K562 (cell line): ENCODE results near the gene KRT8. TPM values are rescaled to one million over a fixed set of nuclear protein-coding genes. Genes with fewer than 3 reads are reported as not detected.

Experiments used
- ATAC-seq: fragments of 200-7000 bp; cut with Tn5 transposase; 3 replicates; pipeline ENCODE4 v1.9.1; 2020; ENCODE audit warnings: moderate library complexity
- BruUV-seq: library from RNA; stranded (reverse); fragments of 400-500 nt; replicated peaks from 2 replicates; lab custom pipeline; 2021; lab: Mats Ljungman, UMichigan
- CTCF ChIA-PET: fragments of 300-600 bp; formaldehyde crosslinking; extraction: SDS; loops from one replicate; lab custom pipeline; 2021; ENCODE audit warnings: low intra/inter-chr PET ratio; lab: Yijun Ruan, JAX
- POLR2A ChIA-PET: fragments of 300-600, 350-650 bp; sonication (Branson Sonifier 250); formaldehyde crosslinking; extraction: SDS; loops from one replicate; lab custom pipeline; 2021; ENCODE audit warnings: antibody characterized with exemption, inconsistent platforms; lab: Yijun Ruan, JAX
- DNase-seq, 4 experiments: peaks; one replicate each; pipeline versions ENCODE4 v3.0.0 to v3.0.0-alpha.2; 2011 to 2018; ENCODE audit warnings: low spot score in 3 of 4, mixed read lengths in 3 of 4; ENCODE audit errors: extremely low read depth in 1 of 4
- FAIRE-seq: peaks from 2 replicates; lab custom pipeline; 2011; peaks lifted over from hg19 to GRCh38; lab: Jason Lieb, UNC
- H2AFZ ChIP-seq: 2 replicates; pipeline ENCODE4 v1.6.0; 2011; ENCODE audit warnings: low read depth, low read length, control low read depth, inconsistent platforms
- H3K27ac ChIP-seq: fragments of 200-600 bp; 3 replicates; pipeline ENCODE4 v1.8.0; 2011; ENCODE audit warnings: low read depth, mild to moderate bottlenecking, control low read depth, inconsistent platforms, low read length, moderate library complexity, mixed read lengths; ENCODE audit errors: extremely low read depth
- H3K27me3 ChIP-seq, 2 experiments: fragments of 300-600 bp in 1 of 2; 2 replicates in 1 of 2; 3 replicates in 1 of 2; pipeline versions ENCODE4 v1.6.0 to v1.8.0; 2011; ENCODE audit warnings: inconsistent platforms in 2 of 2, low read length in 2 of 2, mild to moderate bottlenecking in 1 of 2, mixed read lengths in 1 of 2, moderate library complexity in 1 of 2; ENCODE audit not compliant: control insufficient read depth in 2 of 2, insufficient read depth in 2 of 2
- H3K36me3 ChIP-seq: fragments of 300-600 bp; 3 replicates; pipeline ENCODE4 v1.8.0; 2011; ENCODE audit warnings: mild to moderate bottlenecking, low read length, inconsistent platforms; ENCODE audit not compliant: control insufficient read depth, insufficient read depth
- H3K4me1 ChIP-seq, 2 experiments: fragments of 200-600 bp in 1 of 2; replicated peaks in 1 of 2; 2 replicates in 1 of 2; 3 replicates in 1 of 2; pipeline versions ENCODE4 v1.5.1 to v1.8.0; 2011; ENCODE audit warnings: inconsistent platforms in 2 of 2, low read length in 2 of 2, mild to moderate bottlenecking in 1 of 2, mixed read lengths in 1 of 2, moderate library complexity in 1 of 2; ENCODE audit not compliant: control insufficient read depth in 2 of 2, insufficient read depth in 2 of 2
- H3K4me2 ChIP-seq: 2 replicates; pipeline ENCODE4 v1.6.1; 2011; ENCODE audit warnings: low read length, control low read depth, inconsistent platforms, mixed read lengths; ENCODE audit not compliant: insufficient read depth
- H3K4me3 ChIP-seq: fragments of 200-600 bp; sonication (generic), shearing (Covaris generic); 2 replicates; pipeline ENCODE4 v1.5.1; 2016; ENCODE audit warnings: control low read depth, inconsistent platforms
- H3K79me2 ChIP-seq: fragments of 200-600 bp; 3 replicates; pipeline ENCODE4 v1.8.0; 2011; ENCODE audit warnings: low read length, inconsistent platforms; ENCODE audit not compliant: control insufficient read depth, insufficient read depth
- H3K9ac ChIP-seq, 2 experiments: 2 replicates each; pipeline versions ENCODE4 v1.6.0 to v1.6.1; 2011; ENCODE audit warnings: low read depth in 2 of 2, low read length in 2 of 2, control low read depth in 1 of 2, inconsistent platforms in 1 of 2, mild to moderate bottlenecking in 1 of 2, mixed read lengths in 1 of 2; ENCODE audit not compliant: insufficient read depth in 1 of 2
- H3K9me1 ChIP-seq: one replicate; pipeline ENCODE4 v1.6.0; 2011; ENCODE audit warnings: inconsistent platforms, mild to moderate bottlenecking, low read length, moderate library complexity; ENCODE audit not compliant: control insufficient read depth, insufficient read depth
- H3K9me3 ChIP-seq: replicated peaks from 2 replicates; pipeline ENCODE4 v1.5.1; 2011; ENCODE audit warnings: low read depth, low read length, inconsistent platforms; ENCODE audit not compliant: control insufficient read depth, insufficient read depth
- H4K20me1 ChIP-seq: replicated peaks from 2 replicates; pipeline ENCODE4 v1.6.1; 2011; ENCODE audit warnings: low read length, inconsistent platforms, mixed read lengths; ENCODE audit not compliant: control insufficient read depth, insufficient read depth
- FOXA3 ChIP-seq, 2 experiments: fragments of 450-650 bp in 1 of 2; sonication (generic) in 1 of 2; formaldehyde crosslinking; IDR thresholded peaks in 1 of 2; conservative IDR thresholded peaks in 1 of 2; 2 replicates each; pipeline versions ENCODE4 v1.4.0 to v1.8.0; 2020 to 2022; ENCODE audit warnings: mild to moderate bottlenecking in 2 of 2, missing genetic modification reagents in 1 of 2
- HMG20B ChIP-seq: fragments of 250-450 bp; sonication (Bioruptor Pico); IDR thresholded peaks from 2 replicates; pipeline ENCODE4 v1.5.0; 2021; ENCODE audit warnings: mild to moderate bottlenecking
- MCM7 ChIP-seq, 2 experiments: fragments of 450-650 bp; IDR thresholded peaks; 2 replicates each; pipeline ENCODE4 v1.6.1; 2016 to 2018
- NCOA2 ChIP-seq, 2 experiments: fragments of 450-650 bp; IDR thresholded peaks; 2 replicates each; pipeline ENCODE4 v1.6.1; 2018; ENCODE audit warnings: mild to moderate bottlenecking in 2 of 2, moderate library complexity in 1 of 2; ENCODE audit not compliant: partially characterized antibody in 2 of 2
- NCOA4 ChIP-seq: fragments of 450-650 bp; IDR thresholded peaks from 2 replicates; pipeline ENCODE4 v1.6.1; 2018; ENCODE audit warnings: mild to moderate bottlenecking; ENCODE audit not compliant: partially characterized antibody
- NFIX ChIP-seq: fragments of 250-450 bp; sonication (Bioruptor Pico); IDR thresholded peaks from 2 replicates; pipeline ENCODE4 v1.4.0; 2020; ENCODE audit warnings: low read depth, mild to moderate bottlenecking, moderate library complexity
- PHF8 ChIP-seq: fragments of 200-600 bp; sonication (generic); IDR thresholded peaks from 2 replicates; pipeline ENCODE4 v1.6.1; 2012; ENCODE audit warnings: mixed run types, mild to moderate bottlenecking, inconsistent platforms, low read length, moderate library complexity, borderline replicate concordance
- PRDM10 ChIP-seq: fragments of 450-650 bp; IDR thresholded peaks from 2 replicates; pipeline ENCODE4 v1.6.1; 2018; ENCODE audit not compliant: partially characterized antibody
- SP1 ChIP-seq: sonication (generic); formaldehyde crosslinking; IDR thresholded peaks from 2 replicates; pipeline ENCODE4 v1.8.1; 2022; ENCODE audit warnings: mild to moderate bottlenecking, missing genetic modification reagents
- TCF3 ChIP-seq: sonication (generic); formaldehyde crosslinking; IDR thresholded peaks from 2 replicates; pipeline ENCODE4 v1.4.0; 2020; ENCODE audit warnings: mild to moderate bottlenecking, missing genetic modification reagents
- TOE1 ChIP-seq, 2 experiments: fragments of 450-650 bp in 1 of 2; sonication (generic) in 1 of 2; formaldehyde crosslinking in 1 of 2; IDR thresholded peaks; 2 replicates each; pipeline versions ENCODE4 v1.7.1 to v1.8.0; 2016 to 2022; ENCODE audit warnings: borderline replicate concordance in 2 of 2, mild to moderate bottlenecking in 2 of 2, antibody characterized with exemption in 1 of 2, inconsistent platforms in 1 of 2, low read depth in 1 of 2, missing genetic modification reagents in 1 of 2, moderate library complexity in 1 of 2
- ZNF133 ChIP-seq: fragments of 250-450 bp; sonication (Bioruptor Pico); IDR thresholded peaks from 2 replicates; pipeline ENCODE4 v1.4.0; 2020; ENCODE audit warnings: mild to moderate bottlenecking
- ZNF584 ChIP-seq: fragments of 200-800 bp; sonication (Bioruptor generic); IDR thresholded peaks from 2 replicates; pipeline ENCODE4 v1.6.1; 2016; ENCODE audit warnings: low read depth, mild to moderate bottlenecking, missing genetic modification characterization, missing compliant biosample characterization
- ZNF766 ChIP-seq: fragments of 200-800 bp; sonication (Bioruptor generic); conservative IDR thresholded peaks from 2 replicates; pipeline ENCODE4 v1.6.1; 2016; ENCODE audit warnings: missing genetic modification characterization, missing compliant biosample characterization
- WGBS: fragments of 100-300 bp; shearing (Covaris generic); methylation state at CpG from one replicate; pipeline ENCODE4 v1.1.6; 2016; ENCODE audit warnings: low coverage, mixed read lengths; ENCODE audit not compliant: insufficient coverage; ENCODE audit errors: missing lambda C conversion rate; 5-methylcytosine and 5-hydroxymethylcytosine counted together
- in situ Hi-C: fragments of 300-500 bp; cut with MboI; formaldehyde crosslinking; loops from 4 replicates; pipeline ENCODE4 v1.15.0; 2018; ENCODE audit warnings: inconsistent platforms, mixed read lengths
- intact Hi-C: fragments of 100-400 bp; cut with micrococcal nuclease; formaldehyde crosslinking; loops from 2 replicates; pipeline ENCODE4 v1.14.2; 2022
- polyA plus RNA-seq, 8 experiments: library from polyadenylated mRNA; depleted of rRNA in 4 of 8; stranded (reverse) in 5 of 8; unstranded in 3 of 8; fragments of >200 nt; fragmentation: Nextera tagmentation in 2 of 8; fragmentation: Illumina TruSeq in 1 of 8; extraction: Ambion mirVana in 2 of 8; extraction: Trizol in 1 of 8; gene quantifications; 2 replicates each; pipeline versions ENCODE4 v1.2.1 to v1.2.3, GENCODE V29; 2011 to 2014; ENCODE audit warnings: inconsistent platforms in 1 of 8, missing spikeins in 1 of 8
- total RNA-seq, 7 experiments: library from RNA; depleted of rRNA in 6 of 7; stranded (reverse); fragments of >200 nt in 6 of 7; fragmentation: Illumina TruSeq in 2 of 7; extraction: Trizol in 2 of 7; gene quantifications; 2 replicates each; pipeline versions ENCODE4 v1.2.1 to v1.2.3, GENCODE V29; 2011 to 2021; ENCODE audit warnings: low replicate concordance in 1 of 7
- TF ChIP-seq, protein P1 (sequence below): fragments of 250-450 bp; sonication (Bioruptor Pico); IDR thresholded peaks from 2 replicates; pipeline ENCODE4 v1.5.0; 2022; ENCODE audit warnings: mild to moderate bottlenecking

KRT8 gene
- total and polyA plus RNA-seq, 9 of the 15 experiments (the other 6 are each of a cell fraction or from before 2014, with no cell fraction given), result 41.5 to 661 (median 260) TPM

DNA sequence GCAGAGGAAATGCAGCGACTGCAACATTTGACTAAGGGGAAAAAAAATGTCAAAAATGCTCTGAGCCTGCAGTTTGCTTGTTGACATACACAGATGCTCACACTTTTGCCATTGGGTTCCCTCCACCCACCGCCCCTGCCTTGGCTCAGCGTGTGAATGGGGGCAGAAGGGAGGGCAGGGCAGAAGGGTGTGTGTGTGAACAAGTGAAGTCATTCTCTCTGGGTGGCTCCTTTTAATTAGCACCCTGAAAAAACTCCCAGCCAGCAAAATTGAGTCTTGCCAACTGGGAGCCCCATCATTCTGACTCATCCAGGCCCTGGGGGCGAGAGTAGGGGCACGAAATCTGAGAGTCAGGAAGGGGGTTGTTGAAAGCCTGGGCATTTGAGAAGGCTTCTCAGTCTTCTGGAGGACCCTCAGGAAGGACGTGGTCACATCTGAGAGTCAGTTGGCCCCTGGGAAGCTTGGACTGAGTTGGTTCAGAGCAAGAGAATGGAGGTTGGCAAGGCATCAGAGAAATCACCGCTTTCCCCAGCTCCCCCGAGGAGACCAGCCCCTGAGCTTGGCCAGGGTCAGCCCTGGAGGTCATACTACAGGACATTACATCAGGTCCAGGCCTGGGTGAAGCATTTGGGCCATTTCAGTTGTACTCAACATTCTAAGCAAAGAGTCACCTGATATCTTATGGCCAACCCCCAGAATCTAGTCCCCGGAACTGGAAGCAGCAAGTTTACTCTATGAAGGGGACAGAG is 33.4 kb downstream of the KRT8 start:
- Histone ChIP-seq H3K4me2 (no peak overlapping the region), H4K20me1 (no peaks in the 10 kb centered on the region), H3K27me3 (no peaks in the 10 kb centered on the region), H3K36me3 (no peaks in the 10 kb centered on the region), H3K9me1 (no peaks in the 10 kb centered on the region), H2AFZ (peak overlapping the region; percentile 13; the same call in 1 of the 2 replicates), H3K9ac (peak overlapping the region in 1 of 2 experiments; percentile 55; a peak in 1 of 4 replicates), H3K4me3 (no peak overlapping the region), H3K27ac (no peak overlapping the region), H3K9me3 (no peaks in the 10 kb centered on the region), H3K79me2 (no peaks in the 10 kb centered on the region), H3K4me1 (peaks cover 25 to 39% of the 10 kb centered on the region in 2 experiments)
- intact Hi-C loops, result loop anchor here (2.0 to 10.0 kb wide), 4 partner anchors 177 to 714 kb away; no protein-coding TSS in a partner anchor
- ATAC-seq, result no peak
- DNase-seq, result no peak
- no peak for FAIRE-seq
- ChIA-PET CTCF (interaction anchor here (1.8 to 2.5 kb wide), 2 partner anchors 179 to 288 kb away, joined by 8 to 34 read pairs; no protein-coding TSS in a partner anchor), POLR2A (no interaction called here)
- in situ Hi-C loops, result no loop called here
- WGBS, result 63% methylated on average over 9 of the region's 9 CpGs
- TF ChIP-seq PHF8, result no peak
- no peak for TF ChIP-seq MCM7 (IDR thresholded peaks at IDR 0.05)
- TF ChIP-seq TCF3 (CRISPR knock-in tag), result no peak
- no peak for TF ChIP-seq NCOA2 (IDR thresholded peaks at IDR 0.05; ENCODE audit: partially characterized antibody in 2 of 2)
- no peak for TF ChIP-seq NFIX
- no peak for TF ChIP-seq SP1 (CRISPR knock-in tag)
- TF ChIP-seq, protein P1, sequence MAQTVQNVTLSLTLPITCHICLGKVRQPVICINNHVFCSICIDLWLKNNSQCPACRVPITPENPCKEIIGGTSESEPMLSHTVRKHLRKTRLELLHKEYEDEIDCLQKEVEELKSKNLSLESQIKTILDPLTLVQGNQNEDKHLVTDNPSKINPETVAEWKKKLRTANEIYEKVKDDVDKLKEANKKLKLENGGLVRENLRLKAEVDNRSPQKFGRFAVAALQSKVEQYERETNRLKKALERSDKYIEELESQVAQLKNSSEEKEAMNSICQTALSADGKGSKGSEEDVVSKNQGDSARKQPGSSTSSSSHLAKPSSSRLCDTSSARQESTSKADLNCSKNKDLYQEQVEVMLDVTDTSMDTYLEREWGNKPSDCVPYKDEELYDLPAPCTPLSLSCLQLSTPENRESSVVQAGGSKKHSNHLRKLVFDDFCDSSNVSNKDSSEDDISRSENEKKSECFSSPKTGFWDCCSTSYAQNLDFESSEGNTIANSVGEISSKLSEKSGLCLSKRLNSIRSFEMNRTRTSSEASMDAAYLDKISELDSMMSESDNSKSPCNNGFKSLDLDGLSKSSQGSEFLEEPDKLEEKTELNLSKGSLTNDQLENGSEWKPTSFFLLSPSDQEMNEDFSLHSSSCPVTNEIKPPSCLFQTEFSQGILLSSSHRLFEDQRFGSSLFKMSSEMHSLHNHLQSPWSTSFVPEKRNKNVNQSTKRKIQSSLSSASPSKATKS (CRISPR knock-in tag), result no peak
- TF ChIP-seq ZNF584 (CRISPR knock-in tag), result 0 out of 2 replicates have a peak, but pooled peaks have one; percentile 7
- TF ChIP-seq HMG20B (CRISPR knock-in tag), result no peak
- no peak for TF ChIP-seq FOXA3 (CRISPR knock-in tag; conservative IDR thresholded peaks at IDR 0.05 in 1 of 2, IDR thresholded peaks at IDR 0.05 in 1 of 2)
- TF ChIP-seq ZNF133, result no peak
- TF ChIP-seq PRDM10, result peak; percentile 49
- TF ChIP-seq ZNF766 (CRISPR knock-in tag), result peak; percentile 44
- no peak for TF ChIP-seq TOE1 (IDR thresholded peaks at IDR 0.05; ENCODE audit: borderline replicate concordance)
- TF ChIP-seq TOE1 (CRISPR knock-in tag; IDR thresholded peaks at IDR 0.05; ENCODE audit: borderline replicate concordance, low read depth), result no peak
- TF ChIP-seq NCOA4, result no peak
- TF ChIP-seq, all 486 proteins: peak for 3
- BruUV-seq, result no TSS peak
